Measurements from ENCODE around the gene THOC1. TPM values are rescaled to one million over a fixed set of nuclear protein-coding genes. Genes with fewer than 3 reads are reported as not detected.

The THOC1 gene
- total and polyA plus RNA-seq, 2 of the 4 experiments (the other 2 are of a cell fraction) = 13.3 to 15.8 TPM

DNA sequence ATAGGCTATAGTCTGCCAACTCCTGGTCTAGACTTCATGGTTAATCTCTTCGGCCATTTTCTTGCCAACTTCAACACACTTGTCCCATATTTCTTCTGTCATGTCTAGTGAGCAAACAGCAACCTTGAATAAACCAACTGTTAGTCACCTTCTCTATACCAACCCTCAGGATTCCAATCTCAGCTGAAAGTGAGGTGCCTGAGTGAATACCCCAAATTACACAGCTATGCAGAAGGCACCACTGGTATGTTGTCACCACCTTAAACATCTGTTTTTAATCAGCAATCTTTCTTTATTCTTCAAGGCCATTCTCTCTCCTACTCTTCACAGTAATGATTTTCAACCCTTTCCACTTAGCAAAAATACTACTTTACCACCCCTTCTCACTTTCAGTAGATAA is 39.3 kb downstream of the THOC1 start:
- H3K4me3 ChIP-seq (ENCODE audit: insufficient read depth, low read depth, low read length) = no peak overlapping the region
- H2BK20ac ChIP-seq (ENCODE audit: low read depth, low read length) = no peak overlapping the region

More for the DNA sequence above, 39.3 kb downstream of the THOC1 start:
- H3K23ac ChIP-seq (ENCODE audit: low read depth, low read length) = no peak overlapping the region
- ATAC-seq (ENCODE audit: low read depth) (peak; percentile 29; the same call in 1 of the 2 replicates), DNase-seq (no peak)
- H2BK5ac ChIP-seq (ENCODE audit: low read depth, low read length, poor library complexity, severe bottlenecking) = no peak overlapping the region
- H4K20me1 ChIP-seq (ENCODE audit: insufficient read depth, low read length) = no peaks in the 10 kb centered on the region
- no peak overlapping the region for H2BK120ac ChIP-seq (ENCODE audit: low read depth, low read length)
- no peaks in the 10 kb centered on the region for H3K4me1 ChIP-seq (ENCODE audit: control insufficient read depth, insufficient read depth, low read length)
- no peak overlapping the region for H2AFZ ChIP-seq (replicated peaks; ENCODE audit: low read length, poor library complexity)
- no peak for TF ChIP-seq BHLHE40 (IDR thresholded peaks at IDR 0.05; ENCODE audit: low read depth, low read length)
- no peak overlapping the region for H4K8ac ChIP-seq (ENCODE audit: low read depth in 2 of 2, low read length in 2 of 2)
- no peak overlapping the region for H2AK5ac ChIP-seq (ENCODE audit: low read depth, low read length)
- no peak overlapping the region for H3K4ac ChIP-seq (ENCODE audit: low read depth, low read length)
- H3K36me3 ChIP-seq (ENCODE audit: control insufficient read depth, insufficient read depth, low read length) = peaks cover 3% of the 10 kb centered on the region
- ChIA-PET CTCF (interaction anchor here (0.5 kb wide), 1 partner anchor 347 kb away, joined by 5 read pairs; no protein-coding TSS in a partner anchor), POLR2A (ENCODE audit: unreplicated experiment) (no interaction called here)
- dilution Hi-C loops (cut with HindIII; ENCODE audit: low sequenced_read_pairs, unreplicated experiment) (no loop called here), in situ Hi-C loops (cut with MboI; ENCODE audit: low sequenced_read_pairs) (no loop called here), intact Hi-C loops (cut with micrococcal nuclease) (no loop called here)
- no peak overlapping the region for H2BK15ac ChIP-seq (ENCODE audit: low read depth, low read length)
- H4K5ac ChIP-seq (ENCODE audit: low read depth, low read length) = no peak overlapping the region
- no peak overlapping the region for H3K4me2 ChIP-seq (ENCODE audit: low read depth, low read length)
- H3K18ac ChIP-seq (ENCODE audit: low read depth, low read length) = no peak overlapping the region
- no peak overlapping the region for H3K27ac ChIP-seq (ENCODE audit: insufficient read depth, low read length)
- H3K27me3 ChIP-seq (ENCODE audit: control insufficient read depth, insufficient read depth, low read length) = no peaks in the 10 kb centered on the region
- H4K91ac ChIP-seq (ENCODE audit: insufficient read depth, low read depth, low read length) = no peak overlapping the region
- H3K9ac ChIP-seq (ENCODE audit: low read depth, low read length) = no peak overlapping the region
- H3K9me1 ChIP-seq (ENCODE audit: insufficient read depth, low read length) = no peaks in the 10 kb centered on the region
- H3K79me1 ChIP-seq (ENCODE audit: low read depth in 1 of 2, low read length in 2 of 2) = peaks cover 0 to 5% of the 10 kb centered on the region in 2 experiments; a peak in 1 of 4 replicates
- BruUV-seq (replicated peaks) = no TSS peak
- H3K14ac ChIP-seq (replicated peaks; ENCODE audit: low read depth, low read length) = no peak overlapping the region
- H3K56ac ChIP-seq (ENCODE audit: extremely low read depth, insufficient read depth, low read length) = no peak overlapping the region
- H3K9me3 ChIP-seq (ENCODE audit: control insufficient read depth, insufficient read depth, low read length) = no peaks in the 10 kb centered on the region
- no peak overlapping the region for H2AK9ac ChIP-seq (replicated peaks; ENCODE audit: low read depth, low read length, poor library complexity)
- no CpG with 5 or more reads among the region's 1 CpG for WGBS, 2 experiments (ENCODE audit: extremely low coverage in 2 of 2, insufficient read length in 1 of 2)
